Measurements from ENCODE around the gene SYDE1.

DNA sequence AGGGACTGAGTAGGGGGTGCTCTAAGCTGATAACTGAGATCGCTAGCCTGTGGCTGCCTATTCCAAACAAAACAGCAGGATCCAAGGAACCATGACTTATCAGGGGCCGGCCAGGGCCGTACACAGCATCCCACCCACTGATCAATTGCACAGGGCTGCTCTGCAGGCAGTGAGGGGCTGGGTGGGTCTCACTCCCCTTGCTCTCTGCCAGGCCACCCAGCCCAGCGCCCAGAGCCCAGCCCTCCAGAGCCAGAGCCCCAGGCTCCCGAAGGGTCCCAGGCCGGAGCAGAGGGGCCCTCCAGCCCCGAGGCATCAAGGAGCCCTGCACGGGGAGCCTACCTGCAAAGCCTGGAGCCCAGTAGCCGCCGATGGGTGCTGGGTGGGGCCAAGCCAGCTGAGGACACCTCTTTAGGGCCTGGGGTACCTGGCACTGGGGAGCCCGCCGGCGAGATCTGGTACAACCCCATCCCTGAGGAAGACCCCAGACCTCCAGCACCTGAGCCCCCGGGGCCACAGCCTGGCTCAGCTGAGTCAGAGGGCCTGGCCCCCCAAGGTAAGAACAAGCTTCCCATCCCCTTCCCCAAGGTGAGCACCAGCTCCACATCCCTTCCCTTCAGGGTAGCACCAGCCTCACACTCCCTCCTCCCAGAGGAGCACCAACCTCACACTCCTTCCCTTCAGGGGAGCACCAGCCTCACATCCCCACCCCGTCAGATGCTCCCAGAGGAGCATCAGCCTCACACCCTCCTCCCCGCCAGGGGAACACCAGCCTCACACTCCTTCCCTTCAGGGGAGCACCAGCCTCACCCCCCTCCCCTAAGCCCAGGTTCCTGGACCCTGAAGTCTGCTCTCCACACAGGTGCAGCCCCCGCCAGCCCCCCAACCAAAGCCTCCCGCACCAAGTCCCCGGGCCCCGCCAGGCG, 1.9 kb downstream of the SYDE1 start:
- TF ChIP-seq CTCF (IDR thresholded peaks at IDR 0.05; ENCODE audit: insufficient read depth, low read length, poor library complexity, severe bottlenecking) = no peak
- no peak for TF ChIP-seq EZH2phosphoT487 (conservative IDR thresholded peaks at IDR 0.05; ENCODE audit: low read length)
